ENCODE results near the gene HCN3. TPM values are rescaled to one million over a fixed set of nuclear protein-coding genes. Genes with fewer than 3 reads are reported as not detected.
A peak's percentile ranks its signal among the peaks of the same experiment; 100 is the strongest.

Gene HCN3
- polyA plus RNA-seq, 1 experiment, result 1.5 TPM

- Histone ChIP-seq H3K9me3 (ENCODE audit: control insufficient read depth, insufficient read depth, low read length) (no peaks in the 10 kb centered on the region), H3K27ac (ENCODE audit: low read depth, low read length) (no peak within 1 kb of the TSS), H3K27me3 (ENCODE audit: control insufficient read depth, insufficient read depth, low read length) (peaks cover 18% of the 10 kb centered on the region), H3K4me3 (ENCODE audit: low read depth, low read length) (no peak within 1 kb of the TSS)
- DNase-seq (ENCODE audit: low read depth, low spot score), result no peak
- TF ChIP-seq CTCF (IDR thresholded peaks at IDR 0.05; ENCODE audit: low read depth, low read length), result no peak
- CTCF ChIA-PET, result interaction anchor here (1.1 kb wide), 1 partner anchor 51 kb away, joined by 3 read pairs; no protein-coding TSS in a partner anchor
- POLR2A ChIA-PET, result no interaction called here
These were observed 24.1 kb downstream of the HCN3 start, which contains the start of gene PKLR for GRCh38 chr1:155301342-155301841. PKLR (minus strand) TSS chr1:155301438; CDS start chr1:155301395, 43 bp downstream.

- CTCF ChIA-PET, result interaction anchor here (5.9 kb wide), 1 partner anchor 54 kb away, joined by 46 read pairs; no protein-coding TSS in a partner anchor
- no peaks in the 10 kb centered on the region; the same call in 1 of the 2 replicates for H3K9me3 ChIP-seq (ENCODE audit: control insufficient read depth, insufficient read depth, low read length)
- TF ChIP-seq CTCF (IDR thresholded peaks at IDR 0.05; ENCODE audit: low read depth, low read length), result no peak
- POLR2A ChIA-PET, result interaction anchor here (0.6 kb wide), 1 partner anchor 24 kb away, joined by 4 read pairs; no protein-coding TSS in a partner anchor
- no peak overlapping the region for H3K4me3 ChIP-seq (ENCODE audit: low read depth, low read length)
- H3K27ac ChIP-seq (ENCODE audit: low read depth, low read length), result no peak overlapping the region
- H3K27me3 ChIP-seq (ENCODE audit: control insufficient read depth, insufficient read depth, low read length), result peaks cover 5% of the 10 kb centered on the region
- DNase-seq (ENCODE audit: low read depth, low spot score), result no peak
These were observed 27.3 kb downstream of the HCN3 start for GRCh38 chr1:155304558-155305063.

GRCh38 chr1:155305881-155306391, 28.7 kb downstream of the HCN3 start:
- ChIA-PET CTCF (interaction anchor here (3.0 to 5.9 kb wide), 2 partner anchors 16 to 55 kb away, joined by 10 to 46 read pairs; partner anchors contain the start of gene RUSC1), POLR2A (interaction anchor here (1.2 kb wide), 1 partner anchor 18 kb away, joined by 3 read pairs; no protein-coding TSS in a partner anchor)
- H3K4me3 ChIP-seq (ENCODE audit: low read depth, low read length), result no peak overlapping the region
- no peaks in the 10 kb centered on the region; the same call in 1 of the 2 replicates for H3K9me3 ChIP-seq (ENCODE audit: control insufficient read depth, insufficient read depth, low read length)
- no peak for TF ChIP-seq CTCF (IDR thresholded peaks at IDR 0.05; ENCODE audit: low read depth, low read length)
- H3K27ac ChIP-seq (ENCODE audit: low read depth, low read length), result no peak overlapping the region
- no peak for DNase-seq (ENCODE audit: low read depth, low spot score)
- H3K27me3 ChIP-seq (ENCODE audit: control insufficient read depth, insufficient read depth, low read length), result peaks cover 4% of the 10 kb centered on the region

- no peak for DNase-seq (ENCODE audit: low read depth, low spot score)
- Histone ChIP-seq H3K9me3 (ENCODE audit: control insufficient read depth, insufficient read depth, low read length) (no peaks in the 10 kb centered on the region; the same call in 1 of the 2 replicates), H3K27ac (ENCODE audit: low read depth, low read length) (no peak overlapping the region), H3K4me3 (ENCODE audit: low read depth, low read length) (no peak overlapping the region), H3K27me3 (ENCODE audit: control insufficient read depth, insufficient read depth, low read length) (no peaks in the 10 kb centered on the region)
- ChIA-PET CTCF (interaction anchor here (1.3 to 5.9 kb wide), 5 partner anchors 14 to 57 kb away, joined by 4 to 46 read pairs (median 5); partner anchors contain the start of genes HCN3 and RUSC1), POLR2A (interaction anchor here (0.6 to 1.4 kb wide), 4 partner anchors 16 to 61 kb away, joined by 3 to 9 read pairs (median 4); no protein-coding TSS in a partner anchor)
- peak; percentile 47 for TF ChIP-seq CTCF (IDR thresholded peaks at IDR 0.05; ENCODE audit: low read depth, low read length)
These were observed 30.0 kb downstream of the HCN3 start for GRCh38 chr1:155307247-155307740.
